ENCODE data around the gene RAD51AP1. TPM values are rescaled to one million over a fixed set of nuclear protein-coding genes. Genes with fewer than 3 reads are reported as not detected.

RAD51AP1 gene
- total and polyA plus RNA-seq, 2 donors (not counting 1 experiment from before 2014, with no cell fraction given) = 3.5 to 4.6 TPM

- peaks cover 0 to 2% of the 10 kb centered on the region in 2 experiments for H3K36me3 ChIP-seq (replicated peaks in 1 of 2; ENCODE audit: control extremely low read depth in 1 of 2, control insufficient read depth in 1 of 2, extremely low read depth in 1 of 2, insufficient read depth in 2 of 2, low read length in 1 of 2)
- DNase-seq (peak; percentile 50), ATAC-seq (ENCODE audit: low read depth) (peak; percentile 34)
- ChIA-PET CTCF (no interaction called here), POLR2A (no interaction called here)
- H2AFZ ChIP-seq (ENCODE audit: insufficient read depth, low read depth, low read length, poor library complexity, severe bottlenecking) = no peak overlapping the region
- H3K27ac ChIP-seq (ENCODE audit: low read length in 2 of 2) = peak overlapping the region; percentile 91 to 95
- peak overlapping the region; percentile 10 to 40 (median 15) for H3K4me3 ChIP-seq (ENCODE audit: control extremely low read depth in 1 of 5, extremely low read depth in 1 of 5, insufficient read depth in 1 of 5, low read depth in 2 of 5, low read length in 4 of 5)
- Mint-ChIP-seq H3K9me3 (ENCODE audit: insufficient read depth) (no peaks in the 10 kb centered on the region), H3K4me1 (peaks cover 75% of the 10 kb centered on the region), H3K4me3 (peak overlapping the region; percentile 80), H3K27ac (peak overlapping the region; percentile 93), H3K27me3 (no peaks in the 10 kb centered on the region)
- H3K27me3 ChIP-seq (replicated peaks in 1 of 4; ENCODE audit: control extremely low read depth in 1 of 4, control insufficient read depth in 3 of 4, insufficient read depth in 4 of 4, low read length in 3 of 4) = no peaks in the 10 kb centered on the region
- H3K79me2 ChIP-seq (ENCODE audit: control insufficient read depth, insufficient read depth, low read length) = peaks cover 6% of the 10 kb centered on the region
- peaks cover 62 to 77% of the 10 kb centered on the region in 2 donors for H3K4me1 ChIP-seq (ENCODE audit: control insufficient read depth in 2 of 2, insufficient read depth in 2 of 2, low read length in 2 of 2)
- intact Hi-C loops (cut with micrococcal nuclease) = loop anchor here (5.0 to 10.0 kb wide), 2 partner anchors 39 to 258 kb away; no protein-coding TSS in a partner anchor
- 20% methylated on average over 1 of the region's 2 CpGs for WGBS (ENCODE audit: insufficient coverage)
- H4K20me1 ChIP-seq (ENCODE audit: control insufficient read depth, insufficient read depth, low read length, poor library complexity, severe bottlenecking) = no peaks in the 10 kb centered on the region
- peak overlapping the region; percentile 47 for H3K9ac ChIP-seq (ENCODE audit: low read length)
- H3K4me2 ChIP-seq (replicated peaks; ENCODE audit: low read depth, low read length, poor library complexity, severe bottlenecking) = peak overlapping the region; percentile 62
- H3K9me3 ChIP-seq (ENCODE audit: control extremely low read depth in 1 of 3, control insufficient read depth in 2 of 3, insufficient read depth in 1 of 3, low read length in 2 of 3) = no peaks in the 10 kb centered on the region
- no peak for TF ChIP-seq EZH2 (IDR thresholded peaks at IDR 0.05; ENCODE audit: borderline replicate concordance, insufficient read depth, low read depth, low read length, poor library complexity, severe bottlenecking)
- no peak for TF ChIP-seq CTCF (IDR thresholded peaks at IDR 0.05)
Measured at GRCh38 chr12:4566474-4566873, 27.8 kb downstream of the RAD51AP1 start.

- peak overlapping the region; percentile 62 for H3K4me2 ChIP-seq (replicated peaks; ENCODE audit: low read depth, low read length, poor library complexity, severe bottlenecking)
- Mint-ChIP-seq H3K27me3 (no peaks in the 10 kb centered on the region), H3K27ac (peak overlapping the region; percentile 97), H3K4me3 (peak overlapping the region; percentile 82), H3K4me1 (peaks cover 68% of the 10 kb centered on the region), H3K9me3 (ENCODE audit: insufficient read depth) (no peaks in the 10 kb centered on the region)
- CTCF ChIA-PET = no interaction called here
- no peaks in the 10 kb centered on the region for H3K27me3 ChIP-seq (replicated peaks in 1 of 4; ENCODE audit: control extremely low read depth in 1 of 4, control insufficient read depth in 3 of 4, insufficient read depth in 4 of 4, low read length in 3 of 4)
- peak overlapping the region; percentile 10 to 40 (median 30) for H3K4me3 ChIP-seq (ENCODE audit: control extremely low read depth in 1 of 5, extremely low read depth in 1 of 5, insufficient read depth in 1 of 5, low read depth in 2 of 5, low read length in 4 of 5)
- H3K9ac ChIP-seq (ENCODE audit: low read length) = peak overlapping the region; percentile 47
- peak; percentile 74 for DNase-seq
- intact Hi-C loops (cut with micrococcal nuclease) = loop anchor here (1.0 to 10.0 kb wide), 5 partner anchors 37 to 258 kb away; partner anchors contain the start of genes AKAP3, NDUFA9 and TIGAR
- WGBS (ENCODE audit: insufficient coverage) = no CpG with 5 or more reads among the region's 3 CpGs
- peaks cover 12% of the 10 kb centered on the region for H3K79me2 ChIP-seq (ENCODE audit: control insufficient read depth, insufficient read depth, low read length)
- POLR2A ChIA-PET = no interaction called here
- TF ChIP-seq CTCF (IDR thresholded peaks at IDR 0.05) (no peak), EZH2 (IDR thresholded peaks at IDR 0.05; ENCODE audit: borderline replicate concordance, insufficient read depth, low read depth, low read length, poor library complexity, severe bottlenecking) (no peak)
- peaks cover 0 to 2% of the 10 kb centered on the region in 2 experiments for H3K36me3 ChIP-seq (replicated peaks in 1 of 2; ENCODE audit: control extremely low read depth in 1 of 2, control insufficient read depth in 1 of 2, extremely low read depth in 1 of 2, insufficient read depth in 2 of 2, low read length in 1 of 2)
- peak; percentile 73 for ATAC-seq (ENCODE audit: low read depth)
- peak overlapping the region; percentile 18 for H2AFZ ChIP-seq (ENCODE audit: insufficient read depth, low read depth, low read length, poor library complexity, severe bottlenecking)
- H3K4me1 ChIP-seq (ENCODE audit: control insufficient read depth in 2 of 2, insufficient read depth in 2 of 2, low read length in 2 of 2) = peaks cover 60 to 70% of the 10 kb centered on the region in 2 donors
- peak overlapping the region; percentile 91 to 95 for H3K27ac ChIP-seq (ENCODE audit: low read length in 2 of 2)
- H3K9me3 ChIP-seq (ENCODE audit: control extremely low read depth in 1 of 3, control insufficient read depth in 2 of 3, insufficient read depth in 1 of 3, low read length in 2 of 3) = no peaks in the 10 kb centered on the region
- no peaks in the 10 kb centered on the region for H4K20me1 ChIP-seq (ENCODE audit: control insufficient read depth, insufficient read depth, low read length, poor library complexity, severe bottlenecking)
Measured at GRCh38 chr12:4567073-4567881, 28.6 kb downstream of the RAD51AP1 start.
